ENCODE measurements around the gene LKAAEAR1.
"Not testable (repeated sequence)": the region's sequence is repeated elsewhere in the genome, so short reads cannot be mapped to it uniquely, and the experiment has no call there.

Gene LKAAEAR1, protein sequence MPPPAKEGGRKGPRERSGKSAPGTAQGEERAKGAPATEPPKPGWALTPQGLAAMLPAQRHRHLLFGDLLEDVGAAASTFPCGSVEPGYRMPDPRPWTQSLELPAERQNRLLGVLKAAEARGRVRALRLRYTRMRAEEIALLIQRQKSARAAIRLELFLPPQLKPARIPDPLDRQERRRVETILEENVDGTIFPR

DNA sequence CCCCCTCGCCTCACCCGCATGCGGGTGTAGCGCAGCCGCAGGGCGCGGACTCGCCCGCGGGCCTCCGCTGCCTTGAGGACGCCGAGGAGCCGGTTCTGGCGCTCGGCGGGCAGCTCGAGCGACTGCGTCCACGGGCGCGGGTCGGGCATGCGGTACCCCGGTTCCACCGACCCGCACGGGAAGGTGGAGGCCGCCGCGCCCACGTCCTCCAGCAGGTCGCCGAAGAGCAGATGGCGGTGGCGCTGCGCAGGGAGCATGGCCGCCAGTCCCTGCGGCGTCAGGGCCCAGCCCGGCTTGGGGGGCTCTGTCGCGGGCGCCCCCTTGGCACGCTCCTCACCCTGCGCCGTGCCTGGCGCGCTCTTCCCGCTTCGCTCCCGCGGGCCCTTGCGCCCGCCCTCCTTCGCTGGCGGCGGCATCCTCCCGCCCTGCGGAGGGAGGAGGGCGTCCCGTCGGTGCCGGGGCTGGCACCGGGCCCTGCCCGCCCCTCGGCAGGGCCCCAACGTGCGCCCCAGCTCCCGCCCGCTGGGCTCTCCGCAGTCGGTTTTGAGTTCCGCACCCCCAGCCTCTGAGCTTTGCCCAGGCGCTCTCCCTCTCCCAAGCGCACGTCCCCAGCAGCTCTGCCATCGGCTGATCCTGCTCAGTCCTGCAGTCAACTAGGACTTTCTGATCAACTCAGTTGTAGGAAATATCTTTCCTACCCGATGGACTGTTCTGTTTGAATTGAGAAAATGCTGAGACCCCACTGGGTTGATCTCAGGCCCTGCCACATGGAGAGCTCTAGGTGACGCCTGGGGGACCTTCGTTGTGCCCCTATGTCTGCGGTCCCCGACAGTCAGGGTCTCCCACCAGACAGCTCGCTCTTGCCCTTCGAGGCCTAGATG lies at the start of gene LKAAEAR1:
Gene LKAAEAR1 (minus strand): TSS at position 595 of the 881 bp plus-strand sequence. CDS start 179 bp downstream, at position 416.
- peak; percentile 33 for DNase-seq

DNA sequence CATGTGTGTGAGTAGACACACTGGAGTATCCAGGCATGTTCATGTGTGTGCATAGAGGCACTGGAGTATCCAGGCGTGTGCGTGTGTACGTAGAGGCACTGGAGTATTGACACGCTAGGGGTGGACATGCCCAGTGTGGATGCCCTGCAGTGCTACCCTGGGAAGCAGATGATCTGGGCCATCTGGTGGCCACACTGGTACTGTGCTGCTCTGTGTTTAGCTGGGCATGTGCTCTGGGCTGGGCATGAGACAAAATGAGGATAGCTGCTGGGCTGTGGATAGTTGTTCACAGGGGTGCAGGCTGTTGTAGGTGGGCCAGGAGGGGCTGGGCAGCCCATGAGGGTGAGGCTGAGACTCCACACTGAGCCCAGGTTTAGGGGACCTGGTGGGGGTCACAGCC lies 47.2 kb upstream of the LKAAEAR1 start:
- DNase-seq: no peak

DNA sequence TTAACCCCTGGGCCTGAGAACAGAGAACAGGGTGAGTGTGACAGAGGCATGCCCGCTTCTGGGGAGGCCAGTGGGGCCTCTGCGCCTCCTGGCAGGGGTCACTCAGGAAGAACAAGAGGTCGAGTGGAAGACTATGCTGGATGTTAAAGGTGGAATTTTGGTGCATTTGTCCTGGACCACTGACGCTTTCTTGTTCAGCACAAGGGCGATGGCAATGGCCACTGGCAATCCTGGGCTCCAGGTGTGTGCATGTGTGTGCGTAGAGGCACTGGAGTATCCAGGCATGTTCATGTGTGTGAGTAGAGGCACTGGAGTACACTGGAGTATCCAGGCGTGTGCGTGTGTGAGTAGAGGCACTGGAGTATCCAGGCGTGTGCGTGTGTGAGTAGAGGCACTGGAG lies 46.7 kb upstream of the LKAAEAR1 start:
- DNase-seq: no peak

DNA sequence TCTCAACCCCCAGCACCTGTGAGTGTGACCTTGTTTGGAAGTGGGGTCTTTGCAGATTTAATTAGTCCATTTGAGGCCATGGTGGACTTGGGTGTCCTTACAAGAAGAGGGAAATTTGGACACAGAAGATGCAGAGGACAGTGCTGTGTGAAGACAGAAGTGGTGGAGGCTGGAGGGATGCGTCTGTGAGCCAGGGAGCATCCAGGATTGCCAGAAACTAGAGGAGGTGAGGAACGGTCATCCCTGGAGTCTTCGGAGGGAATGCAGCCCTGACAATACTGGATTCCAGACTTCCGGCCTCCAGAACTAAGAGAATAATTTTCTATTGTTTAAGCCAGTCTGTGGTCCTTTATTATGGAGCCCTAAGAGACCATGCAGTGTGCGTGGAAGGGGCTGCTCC lies 46.1 kb upstream of the LKAAEAR1 start:
- no peak for DNase-seq

DNA sequence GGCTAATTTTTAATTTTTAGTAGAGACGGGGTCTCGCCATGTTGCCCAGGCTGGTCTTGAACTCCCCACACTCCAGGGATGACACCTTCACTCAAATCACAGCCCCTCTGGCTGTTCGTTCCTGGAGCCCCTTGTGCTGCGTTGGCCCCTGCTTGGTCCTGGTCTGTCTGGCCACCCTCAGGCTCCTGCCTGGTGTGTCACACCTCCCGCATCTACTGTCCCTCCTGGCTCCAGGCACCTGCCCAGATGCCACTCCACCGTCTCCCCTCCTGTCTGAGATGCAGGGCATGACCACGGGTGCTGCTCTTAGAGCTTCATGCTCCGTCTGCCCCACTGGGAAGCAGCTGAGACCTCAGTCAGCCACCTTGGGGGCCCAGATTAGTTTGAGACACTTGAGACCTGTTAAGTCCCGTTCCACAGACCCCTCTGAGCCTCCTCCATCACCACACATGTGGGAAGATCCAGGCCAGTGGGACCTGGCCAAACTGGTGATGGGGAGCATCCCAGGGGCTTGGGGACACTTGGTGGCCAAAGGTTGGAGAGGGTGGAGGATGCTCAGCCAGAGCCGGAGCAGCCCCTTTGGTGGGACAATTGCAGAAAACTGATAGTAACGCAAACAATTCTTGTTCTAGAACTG lies 45.1 kb upstream of the LKAAEAR1 start:
- DNase-seq: no peak

DNA sequence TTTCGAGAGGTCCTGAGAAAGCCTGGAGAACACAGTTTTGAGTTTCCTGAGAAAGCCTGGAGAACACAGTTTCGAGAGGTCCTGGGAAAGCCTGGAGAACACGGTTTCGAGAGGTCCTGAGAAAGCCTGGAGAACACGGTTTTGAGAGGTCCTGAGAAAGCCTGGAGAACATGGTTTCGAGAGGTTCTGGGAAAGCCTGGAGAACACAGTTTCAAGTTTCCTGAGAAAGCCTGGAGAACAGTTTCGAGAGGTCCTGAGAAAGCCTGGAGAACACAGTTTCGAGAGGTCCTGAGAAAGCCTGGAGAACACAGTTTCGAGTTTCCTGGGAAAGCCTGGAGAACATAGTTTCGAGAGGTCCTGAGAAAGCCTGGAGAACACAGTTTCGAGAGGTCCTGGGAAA lies 39.3 kb upstream of the LKAAEAR1 start:
- not testable (repeated sequence) for DNase-seq

DNA sequence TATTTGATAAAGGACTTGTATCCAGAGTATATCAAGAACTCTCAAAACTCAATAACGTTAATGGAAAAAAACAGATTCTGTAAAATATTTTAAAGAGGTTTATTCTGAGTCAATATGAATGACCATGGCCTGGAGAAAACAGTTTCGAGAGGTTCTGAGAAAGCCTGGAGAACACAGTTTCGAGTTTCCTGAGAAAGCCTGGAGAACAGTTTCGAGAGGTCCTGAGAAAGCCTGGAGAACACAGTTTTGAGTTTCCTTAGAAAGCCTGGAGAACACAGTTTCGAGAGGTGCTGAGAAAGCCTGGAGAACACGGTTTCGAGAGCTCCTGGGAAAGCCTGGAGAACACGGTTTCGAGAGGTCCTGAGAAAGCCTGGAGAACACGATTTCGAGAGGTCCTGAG lies 38.7 kb upstream of the LKAAEAR1 start:
- DNase-seq: not testable (repeated sequence)

DNA sequence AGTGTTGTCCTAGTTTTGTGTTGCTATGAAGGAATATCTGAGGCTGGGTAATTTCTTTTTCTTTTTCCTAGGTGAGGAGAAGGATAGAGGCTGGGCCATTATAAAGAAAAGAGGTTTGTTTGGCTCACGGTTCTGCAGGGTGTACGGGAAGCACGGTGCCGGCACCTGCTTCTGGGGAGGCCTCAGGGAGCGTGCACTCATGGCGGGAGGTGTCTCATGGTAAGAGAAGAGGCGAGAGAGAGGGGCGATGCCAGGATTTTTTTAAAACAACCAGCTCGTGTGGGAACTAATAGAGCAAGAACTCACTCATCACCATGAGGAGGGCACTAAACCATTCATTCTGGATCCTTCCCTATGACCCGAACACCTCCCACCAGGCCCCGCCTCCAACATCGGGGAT lies 37.4 kb upstream of the LKAAEAR1 start:
- DNase-seq: no peak

DNA sequence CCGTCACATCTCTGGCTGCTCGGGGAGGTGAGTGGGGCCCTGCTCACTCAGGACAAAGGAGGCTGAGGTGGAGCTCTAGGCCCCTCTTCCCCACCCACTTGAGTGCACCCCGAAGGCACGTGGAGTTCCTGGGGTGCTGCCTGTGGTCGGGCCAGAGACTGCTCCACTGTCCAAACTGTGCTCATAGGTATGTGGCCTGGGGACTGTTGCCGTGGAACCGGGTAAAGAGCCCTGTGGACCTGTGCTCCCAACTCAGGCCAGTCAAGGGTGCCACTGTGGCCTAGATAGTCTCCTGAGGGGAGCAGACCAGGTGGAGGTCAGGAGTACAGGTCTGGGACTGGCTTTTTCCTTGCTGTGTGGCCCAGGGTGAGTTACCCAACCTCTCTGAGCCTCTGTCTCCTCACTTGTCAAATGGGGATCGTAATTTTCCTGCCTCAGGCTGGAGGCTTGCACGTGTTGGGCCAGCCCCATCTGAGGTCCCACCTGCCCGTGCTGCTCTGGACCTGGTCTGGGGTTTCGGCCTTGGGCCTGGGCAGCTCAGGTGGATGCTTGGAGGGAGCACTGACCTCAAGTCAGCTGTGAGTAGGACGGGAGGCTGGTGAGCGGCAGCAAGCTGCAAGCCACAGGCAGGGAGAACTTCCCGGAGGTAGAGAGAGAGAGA lies 35.6 kb upstream of the LKAAEAR1 start:
- no peak for DNase-seq

DNA sequence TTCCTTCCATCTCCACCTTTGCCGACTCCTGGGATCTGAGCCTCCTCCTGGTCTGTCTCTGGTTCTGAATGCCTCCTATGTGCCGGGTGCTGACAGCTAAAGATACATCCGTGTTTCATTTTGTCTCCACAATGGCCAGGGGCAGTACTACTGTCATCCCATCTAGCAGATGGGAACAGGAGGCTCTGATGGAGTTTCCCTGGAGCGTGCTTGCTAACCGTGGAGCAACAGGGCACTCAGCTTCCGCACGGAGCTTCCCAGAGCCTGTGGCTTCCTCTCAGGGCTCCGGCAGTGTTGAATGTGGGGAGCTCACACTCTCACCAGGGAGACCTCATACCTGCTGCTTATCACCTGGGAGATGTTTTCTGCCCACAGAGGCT lies 35.1 kb upstream of the LKAAEAR1 start:
- no peak for DNase-seq

DNA sequence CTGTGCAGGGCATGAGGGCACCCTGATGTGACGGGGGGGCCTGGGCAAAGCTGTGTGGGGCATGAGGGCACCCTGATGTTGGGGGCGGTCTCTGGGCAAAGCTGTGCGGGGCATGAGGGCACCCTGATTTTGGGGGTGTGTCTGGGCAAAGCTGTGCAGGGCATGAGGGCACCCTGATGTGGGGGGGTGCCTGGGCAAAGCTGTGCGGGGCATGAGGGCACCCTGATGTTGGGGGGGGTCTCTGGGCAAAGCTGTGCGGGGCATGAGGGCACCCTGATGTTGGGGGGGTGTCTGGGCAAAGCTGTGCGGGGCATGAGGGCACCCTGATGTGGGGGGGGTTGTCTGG lies 33.2 kb upstream of the LKAAEAR1 start:
- DNase-seq: not testable (repeated sequence)

DNA sequence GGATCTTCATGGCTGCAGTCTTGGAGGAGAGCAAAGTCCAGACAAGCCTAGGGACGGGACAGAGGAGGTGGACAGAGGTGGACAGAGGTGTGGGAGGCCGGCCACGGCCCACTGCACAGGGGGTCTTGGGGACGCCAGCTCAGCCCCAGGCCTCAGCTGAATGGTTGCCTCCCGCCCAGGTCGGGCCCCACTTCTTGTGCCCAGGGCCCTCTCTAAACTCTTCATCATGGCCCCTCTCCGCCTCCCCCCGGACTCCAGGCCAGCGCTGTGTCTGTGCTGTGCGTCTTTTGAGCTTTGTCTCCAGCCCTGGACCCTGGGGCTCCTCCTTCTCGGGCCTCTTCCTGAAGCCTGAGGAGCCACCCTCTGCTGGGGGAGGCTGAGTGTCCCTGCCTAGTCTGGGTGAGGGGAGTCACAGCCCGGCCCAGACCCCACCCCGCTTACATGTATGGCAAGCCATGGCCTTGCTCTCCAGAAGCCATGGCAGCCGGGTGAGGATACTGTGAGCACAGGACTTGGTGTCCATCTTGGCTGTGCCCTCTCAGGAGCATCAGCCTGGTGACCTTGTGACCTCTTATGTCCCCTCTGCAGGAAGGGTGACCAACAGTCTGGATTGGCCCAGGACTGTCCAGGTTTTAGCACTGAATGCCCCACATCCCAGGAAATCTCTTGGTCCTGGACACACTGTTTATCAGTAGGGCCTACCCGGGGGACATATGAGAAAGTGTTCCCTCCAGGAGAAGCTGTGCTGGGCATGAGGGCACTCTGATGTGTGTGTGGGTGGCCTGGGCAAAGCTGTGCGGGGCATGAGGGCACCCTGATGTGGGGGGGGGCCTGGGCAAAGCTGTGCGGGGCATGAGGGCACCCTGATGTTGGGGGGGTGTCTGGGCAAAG lies 32.6 kb upstream of the LKAAEAR1 start:
- no peak for DNase-seq

DNA sequence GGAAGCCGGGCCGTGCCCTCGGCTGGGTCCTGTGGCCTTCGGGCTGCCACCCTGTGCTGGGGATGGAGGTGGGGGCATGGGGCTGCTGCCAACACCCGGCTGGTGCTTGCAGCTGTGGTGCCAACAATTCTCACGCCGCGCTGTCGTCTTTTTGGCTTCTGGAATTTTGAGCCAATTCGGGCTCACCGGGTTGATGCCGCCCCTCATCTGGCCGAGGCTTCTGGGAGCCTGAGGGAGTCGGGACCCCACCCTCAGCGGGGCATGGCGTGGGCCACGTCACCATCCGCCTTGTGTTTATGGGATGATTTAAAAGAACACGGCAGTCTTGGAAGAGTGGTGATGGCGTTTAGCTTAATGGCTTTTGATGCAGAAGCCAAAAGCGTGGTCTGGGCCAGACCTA lies 31.8 kb upstream of the LKAAEAR1 start:
- DNase-seq: no peak

DNA sequence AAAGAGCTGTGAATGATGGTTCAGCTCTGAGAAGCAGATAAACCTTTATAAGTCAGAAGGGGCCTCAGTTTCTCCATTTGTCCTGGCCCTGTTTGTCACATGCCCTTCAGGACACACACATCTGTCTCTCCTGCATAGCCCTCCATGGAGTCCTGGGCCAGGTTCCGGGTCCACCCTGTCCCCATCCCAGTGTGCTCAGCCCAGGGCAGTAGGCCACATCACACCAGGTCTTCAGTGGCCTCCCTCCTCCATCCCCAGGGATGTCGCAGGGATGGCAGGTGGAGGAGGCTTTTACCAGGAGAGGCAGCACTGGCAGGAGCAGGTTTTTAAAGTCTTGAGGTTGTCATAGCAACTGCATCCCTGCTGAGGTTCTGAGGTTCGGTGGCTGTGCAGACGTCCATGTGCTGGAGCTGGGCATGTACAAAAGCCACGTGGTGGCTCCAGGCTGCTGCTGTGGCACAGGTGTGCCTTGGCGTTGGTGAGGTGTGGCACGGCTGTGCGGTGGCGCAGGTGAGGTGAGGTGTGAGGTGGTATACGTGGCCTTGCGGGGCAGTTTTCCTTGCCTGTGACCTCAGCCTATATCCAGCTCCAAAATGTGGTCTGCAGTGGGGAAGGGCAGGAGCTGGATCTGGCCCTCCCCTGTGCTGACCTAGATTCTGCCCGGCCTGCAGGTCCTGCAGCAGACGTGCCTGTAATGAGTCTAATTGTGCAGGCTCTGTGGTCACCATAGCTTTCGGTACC lies 31.1 kb upstream of the LKAAEAR1 start:
- DNase-seq: no peak

DNA sequence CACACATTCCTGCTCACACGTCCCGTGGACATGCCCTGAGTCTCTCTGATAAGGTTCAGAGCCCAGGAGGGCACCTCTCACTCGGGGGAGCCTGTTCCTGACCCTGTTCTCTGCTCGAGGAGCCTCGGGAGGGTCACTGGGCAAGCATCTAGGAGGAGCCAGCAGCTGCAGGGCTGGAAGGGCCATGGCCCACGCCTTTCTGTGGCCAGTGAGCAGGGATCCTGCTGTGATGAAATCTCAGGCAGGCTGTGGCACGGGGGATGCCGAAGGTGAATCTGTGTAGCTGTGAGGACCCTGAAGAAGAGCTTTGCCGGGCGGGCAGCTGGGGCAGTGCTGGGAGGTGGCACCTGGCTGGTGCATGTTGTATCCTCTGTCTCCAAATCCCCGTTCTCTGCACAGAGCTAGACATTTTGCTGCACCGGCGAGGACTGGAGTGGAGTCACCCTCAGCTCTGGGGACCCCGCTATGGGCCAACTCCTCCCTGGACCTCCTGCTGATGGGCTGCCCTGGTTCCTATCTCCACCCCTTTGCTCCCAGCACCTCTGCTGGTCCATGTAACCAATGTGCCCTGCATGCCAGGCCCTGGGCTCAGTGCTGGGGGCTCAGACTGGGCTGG lies 30.3 kb upstream of the LKAAEAR1 start:
- no peak for DNase-seq

DNA sequence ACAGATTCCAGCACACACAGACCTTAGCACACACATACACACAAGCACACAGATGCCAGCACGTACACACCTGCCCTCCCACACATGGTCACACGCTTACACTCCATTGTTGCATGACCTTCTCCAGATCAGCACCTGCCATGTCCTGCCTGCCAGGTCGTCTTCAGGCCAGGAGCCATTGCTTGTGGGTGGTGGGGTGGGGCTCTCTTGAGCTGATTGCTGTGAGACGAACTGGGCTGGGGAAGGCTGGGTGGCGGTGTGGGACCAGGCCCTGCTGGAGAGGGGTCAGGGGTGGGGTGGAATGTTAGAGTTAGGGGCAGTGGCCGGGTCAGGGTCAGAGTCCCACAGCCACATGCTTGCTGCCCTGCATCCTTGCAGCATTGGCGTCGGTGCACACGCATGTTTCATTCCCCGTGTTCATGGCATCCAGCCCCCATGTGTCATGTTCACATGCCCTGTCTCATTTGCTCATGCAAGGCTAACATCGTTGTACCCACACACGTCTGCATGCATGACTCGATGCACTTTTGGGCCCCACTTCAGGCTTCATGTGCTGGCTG lies 29.7 kb upstream of the LKAAEAR1 start:
- no peak for DNase-seq

DNA sequence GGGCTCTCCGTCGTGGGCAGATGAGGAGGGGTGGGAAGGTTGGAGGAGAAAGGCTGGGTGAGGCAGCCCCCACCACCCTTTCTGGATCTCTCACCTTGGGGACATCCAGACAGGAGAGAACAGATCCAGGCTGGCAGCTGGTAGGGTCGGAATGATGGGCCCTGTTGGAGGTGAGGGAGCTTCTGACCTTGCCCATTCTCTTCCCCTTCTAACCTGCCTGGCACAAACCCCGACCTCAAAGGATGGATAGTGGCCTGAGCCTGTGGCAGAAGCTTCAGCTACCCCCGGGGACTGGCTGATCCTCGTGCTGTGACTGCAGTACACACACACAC lies 29.2 kb upstream of the LKAAEAR1 start:
- no peak for DNase-seq

DNA sequence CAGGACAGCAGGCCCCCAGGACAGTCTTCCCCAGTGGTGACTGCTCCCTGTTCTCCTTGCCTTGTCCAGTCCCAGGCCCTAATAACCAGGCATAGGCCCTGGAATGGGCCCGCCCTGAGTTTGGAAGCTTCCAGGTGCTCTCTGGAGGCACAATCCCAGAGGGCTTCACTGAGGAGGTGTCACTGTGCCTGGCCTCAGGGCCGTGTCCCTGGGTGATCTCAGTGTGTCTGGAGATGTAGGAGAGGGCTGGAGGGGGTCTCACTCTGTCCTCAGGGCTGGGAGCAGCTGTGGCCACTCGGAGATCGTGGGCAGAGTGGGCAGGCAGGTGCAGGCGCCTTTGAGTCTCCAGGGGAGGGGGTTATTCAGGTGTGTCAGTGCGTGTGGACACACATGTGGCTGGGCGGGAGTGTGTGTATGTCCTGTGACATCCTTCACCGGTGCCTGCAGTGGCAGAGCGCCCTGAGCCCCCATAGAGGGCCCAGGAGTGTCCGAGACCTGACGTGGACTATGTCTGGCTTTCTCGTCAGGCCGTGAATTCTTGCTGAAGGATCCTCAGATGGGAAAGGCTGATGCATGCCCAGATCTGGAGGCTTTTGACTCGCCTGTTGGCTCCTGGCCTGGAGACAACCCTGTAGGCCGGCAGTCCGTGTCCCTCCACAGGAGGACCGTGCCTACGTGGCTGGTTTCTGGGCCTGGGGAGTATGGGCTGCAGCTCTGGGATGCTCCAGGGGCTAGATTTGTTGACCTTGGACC lies 28.7 kb upstream of the LKAAEAR1 start:
- no peak for DNase-seq

DNA sequence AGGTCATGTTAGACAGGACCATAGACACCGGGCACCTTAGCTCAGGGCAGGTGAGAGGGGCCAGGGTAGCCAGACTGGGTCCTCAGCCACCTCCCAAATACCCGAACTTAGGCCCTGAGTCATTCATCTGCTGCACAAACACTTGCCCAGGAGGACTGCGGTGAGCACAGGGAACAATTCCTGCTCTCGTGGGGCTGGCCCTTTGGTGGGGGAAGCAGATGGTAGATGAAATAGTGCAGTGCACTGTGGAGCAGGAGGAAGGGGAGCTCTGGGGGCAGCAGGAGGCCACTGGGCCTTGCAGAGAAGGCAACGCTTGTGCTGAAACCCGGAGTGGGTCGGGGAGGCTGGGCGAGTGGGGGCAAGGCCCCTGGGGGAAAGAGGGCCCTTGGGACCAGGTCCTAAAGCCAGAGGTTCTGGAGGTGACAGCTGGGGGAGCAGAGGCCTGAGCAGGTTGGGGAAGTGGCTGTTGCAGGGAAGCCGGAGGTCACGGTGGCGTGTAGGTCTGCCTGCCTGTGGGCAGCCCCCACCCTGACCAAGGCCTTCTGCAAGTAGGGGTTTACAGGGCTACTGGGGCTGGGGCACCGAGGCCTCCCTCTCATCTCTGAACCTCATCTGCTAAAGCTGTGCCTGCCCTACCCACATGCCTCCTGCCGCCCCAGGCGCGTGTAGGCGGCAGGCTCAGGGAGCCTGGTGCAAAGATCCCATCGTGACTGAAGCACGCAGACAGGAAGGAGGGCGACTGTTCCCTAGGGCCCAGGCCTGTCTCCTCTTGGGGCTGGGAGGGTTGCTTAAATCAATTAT lies 27.8 kb upstream of the LKAAEAR1 start:
- no peak for DNase-seq

Data from NCI-H1105 treated with DMSO at 0.1 percent for 48 hours (cell line).